NCI-H2171 (cell line): Measurements from ENCODE around the gene URB2.
"Not testable (repeated sequence)": the region's sequence is repeated elsewhere in the genome, so short reads cannot be mapped to it uniquely, and the experiment has no call there.

ENCODE experiments used
- DNase-seq: peaks from one replicate; lab custom pipeline; 2025; lab: John Stamatoyannopoulos, UW

URB2 gene

DNA sequence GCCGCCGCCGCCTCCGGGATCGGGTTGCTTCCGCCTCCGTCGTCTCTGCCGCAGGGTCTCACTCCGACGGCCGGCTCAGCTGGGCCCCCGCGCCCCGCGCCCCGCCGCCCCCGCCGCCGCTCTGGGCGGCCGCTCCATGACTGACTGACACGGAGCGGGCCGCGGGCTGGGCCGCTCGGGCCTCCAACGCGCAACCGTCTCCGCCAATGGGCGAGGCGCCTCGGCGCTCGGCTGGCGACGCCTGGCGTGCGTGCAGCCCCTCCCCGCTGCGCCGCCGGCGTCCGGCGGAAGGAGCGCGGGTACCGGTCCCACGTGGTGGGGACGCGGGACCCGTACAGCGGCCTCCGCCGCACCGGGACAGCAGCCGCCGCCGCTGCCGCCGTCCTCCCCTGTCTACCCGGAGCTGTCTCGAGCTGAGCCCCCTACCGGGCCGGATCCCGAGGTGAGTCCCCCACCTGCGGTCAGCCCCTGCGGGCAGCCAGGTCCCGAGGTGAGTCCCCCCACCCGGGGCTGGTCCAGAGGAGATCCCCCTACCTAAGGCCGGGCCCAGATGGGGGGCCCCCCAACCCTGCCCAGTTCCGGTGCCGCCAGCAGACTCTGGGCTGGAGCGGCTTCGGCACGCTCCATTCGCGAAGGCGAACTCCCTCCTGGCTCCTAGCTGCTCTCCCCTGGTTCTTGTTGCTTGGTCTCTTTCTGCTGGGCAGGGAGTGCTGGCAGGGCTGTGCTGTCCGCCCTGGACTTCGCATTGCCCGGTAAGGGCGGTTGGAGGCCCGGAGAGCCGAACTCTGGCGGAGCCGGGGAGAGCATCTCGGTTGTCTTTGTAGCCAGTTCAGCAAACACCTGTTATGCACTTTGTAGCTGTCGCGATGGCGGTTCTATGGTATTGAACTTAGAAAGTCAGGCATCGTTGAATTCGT lies at the start of gene URB2, which contains the start of gene TAF5L:
Gene URB2, plus strand, starts transcription at position 333 of the 917 bp plus-strand sequence. CDS start 1,387 bp downstream, outside the sequence.
Gene TAF5L, minus strand, starts transcription at position 208 of the 917 bp plus-strand sequence. CDS start 11,640 bp downstream, outside the sequence.
- DNase-seq, result peak; percentile 91

DNA sequence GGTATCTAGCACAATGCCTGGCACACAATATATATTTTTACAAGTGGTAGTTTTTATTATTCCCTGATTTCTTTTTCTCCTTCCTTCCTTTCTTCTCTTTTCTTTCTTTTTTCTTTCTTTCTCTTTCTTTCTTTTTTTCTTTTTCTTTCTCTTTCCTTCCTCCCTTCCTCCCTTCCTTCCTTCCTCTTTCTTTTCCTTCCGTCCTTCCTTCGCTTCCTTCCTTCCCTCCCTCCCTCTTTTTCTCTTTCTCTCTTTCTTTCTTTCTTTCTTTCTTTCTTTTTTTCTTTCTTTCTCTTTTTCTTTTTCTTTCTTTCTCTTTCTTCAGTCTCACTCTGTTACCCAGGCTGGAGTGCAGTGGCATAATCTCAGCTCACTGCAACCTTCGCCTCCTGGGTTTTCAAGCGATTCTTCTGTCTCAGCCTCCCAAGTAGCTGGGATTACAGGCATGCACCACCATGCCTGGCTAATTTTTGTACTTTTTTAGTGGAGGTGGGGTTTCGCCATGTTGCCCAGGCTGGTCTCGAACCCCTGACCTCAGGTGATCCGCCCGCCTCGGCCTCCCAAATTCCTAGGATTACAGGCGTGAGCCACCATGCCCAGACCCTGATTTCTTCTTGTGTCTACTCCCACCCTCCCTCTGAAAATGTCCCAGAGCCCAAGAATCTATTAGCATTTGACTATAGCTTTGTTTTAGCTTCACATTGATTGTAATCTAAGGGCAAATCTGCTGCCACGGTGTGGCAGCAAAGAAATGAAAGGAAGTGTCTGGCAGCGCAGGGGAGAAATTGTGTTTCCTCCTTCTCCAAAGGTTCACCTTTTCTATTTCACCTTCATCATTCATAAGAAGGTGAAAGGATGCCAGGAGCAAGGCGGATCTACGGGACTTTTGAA lies 47.6 kb upstream of the URB2 start:
- DNase-seq, result no peak

DNA sequence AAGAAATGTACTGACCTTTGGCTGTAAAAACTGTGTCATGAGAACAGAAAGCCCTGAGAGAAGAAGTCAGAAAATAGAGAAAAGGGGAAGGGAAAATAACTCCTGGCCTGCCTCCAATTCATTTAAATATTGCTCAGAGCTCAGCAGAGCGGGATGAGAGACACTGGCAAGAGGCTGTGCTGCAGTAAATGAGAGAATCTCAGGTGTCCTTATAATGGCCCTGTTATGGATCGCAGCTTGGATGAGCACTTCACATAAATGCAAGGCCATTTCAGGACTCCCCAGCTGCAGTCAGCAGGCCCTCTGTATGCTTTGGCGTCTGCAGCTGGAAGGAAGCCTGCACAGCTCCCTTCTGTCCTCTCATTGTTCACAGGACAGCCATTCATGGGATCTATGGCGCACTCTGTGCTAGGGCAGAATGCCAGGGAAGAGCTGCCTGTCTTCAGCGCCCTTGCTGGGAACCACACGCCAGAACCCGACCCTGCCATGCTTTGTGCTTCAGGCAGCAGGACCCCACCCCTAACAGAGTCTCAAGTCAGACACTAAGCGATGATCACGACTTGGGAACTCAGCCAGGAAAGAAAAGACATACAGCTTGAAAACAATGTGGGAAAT lies 46.9 kb upstream of the URB2 start:
- DNase-seq, result peak; percentile 26

DNA sequence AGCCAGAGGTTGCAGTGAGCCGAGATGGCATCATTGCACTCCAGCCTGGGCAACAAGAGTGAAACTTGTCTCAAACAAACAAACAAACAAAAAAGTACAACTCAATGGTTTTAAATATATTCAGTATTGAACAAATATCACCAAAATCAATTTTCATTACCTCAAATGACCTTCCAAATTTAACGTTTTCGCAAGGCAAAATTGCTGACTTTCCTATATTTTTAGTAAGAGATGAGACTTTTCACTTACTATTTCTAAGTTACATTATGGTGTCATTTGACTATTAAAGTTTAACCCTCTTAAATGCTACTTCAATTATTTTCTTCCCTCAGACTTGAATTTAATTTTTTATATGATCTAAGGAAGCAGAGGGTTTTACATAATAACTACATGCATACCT lies 44.6 kb upstream of the URB2 start:
- no peak for DNase-seq

DNA sequence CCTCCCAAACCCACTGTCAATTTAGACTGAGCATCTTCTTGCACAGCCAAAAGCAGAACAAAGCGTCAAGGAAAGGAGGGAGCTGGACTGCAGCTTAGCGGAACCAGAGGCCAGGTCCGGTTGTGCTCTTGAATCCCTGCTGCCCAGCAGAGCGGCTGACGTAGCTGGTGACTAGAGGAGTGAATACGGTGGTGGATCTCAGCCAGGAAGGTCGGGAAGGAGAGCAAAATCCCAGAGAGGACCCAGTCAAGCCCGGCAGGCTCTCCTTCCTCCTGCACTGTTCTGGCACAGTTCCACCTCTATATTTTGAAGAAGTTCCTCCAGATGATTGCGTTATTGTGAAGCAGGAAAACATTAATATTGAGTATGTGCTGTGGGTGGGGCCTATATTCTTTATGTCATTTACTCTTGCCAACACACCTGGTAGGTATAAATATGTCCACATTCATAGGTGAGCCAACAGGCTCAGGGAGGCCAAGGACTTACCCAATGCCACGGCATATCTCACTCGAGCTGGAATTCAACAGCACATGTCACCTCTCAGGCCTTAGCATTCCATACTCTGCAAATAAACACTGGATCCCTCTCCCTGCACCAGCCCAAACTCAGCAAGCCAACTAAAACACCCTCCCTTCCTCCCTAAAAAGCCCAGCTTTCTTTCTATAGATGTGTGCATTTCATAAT lies 43.9 kb upstream of the URB2 start:
- DNase-seq, result no peak

DNA sequence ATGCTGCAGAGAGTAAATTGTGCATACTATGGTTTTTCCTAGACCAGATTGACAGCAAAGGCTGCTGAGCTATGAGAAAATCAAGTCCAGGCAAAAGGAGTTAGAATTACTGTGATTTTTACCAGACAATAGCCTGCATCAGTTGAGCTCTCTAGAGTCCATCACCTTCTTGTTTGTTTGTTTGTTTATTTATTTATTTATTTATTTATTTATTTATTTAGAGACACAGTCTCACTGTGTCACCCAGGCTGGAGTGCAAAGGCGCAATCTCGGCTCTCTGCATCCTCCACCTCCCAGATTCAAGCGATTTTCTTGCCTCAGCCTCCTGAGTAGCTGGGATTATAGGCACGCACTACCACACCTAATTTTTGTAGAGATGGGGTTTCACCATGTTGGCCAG lies 43.3 kb upstream of the URB2 start:
- no peak for DNase-seq

DNA sequence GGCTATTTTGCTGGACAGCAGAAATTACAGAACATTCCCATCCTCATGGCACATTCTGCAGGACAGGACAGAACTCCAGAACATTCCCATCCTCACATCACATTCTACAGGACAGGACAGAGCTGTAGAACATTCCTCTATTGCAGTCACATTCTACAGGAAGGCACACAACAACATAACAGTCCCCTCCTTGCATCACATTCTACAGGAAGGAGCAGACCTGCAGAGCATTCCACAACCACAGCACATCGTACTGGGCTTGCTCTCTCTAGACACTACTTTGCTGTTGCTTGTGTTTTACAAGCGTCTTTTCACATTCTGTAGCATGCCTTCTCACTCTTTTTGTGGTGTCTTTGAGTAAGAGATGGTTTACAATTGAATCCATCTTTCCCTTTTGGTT lies 40.7 kb upstream of the URB2 start:
- no peak for DNase-seq

DNA sequence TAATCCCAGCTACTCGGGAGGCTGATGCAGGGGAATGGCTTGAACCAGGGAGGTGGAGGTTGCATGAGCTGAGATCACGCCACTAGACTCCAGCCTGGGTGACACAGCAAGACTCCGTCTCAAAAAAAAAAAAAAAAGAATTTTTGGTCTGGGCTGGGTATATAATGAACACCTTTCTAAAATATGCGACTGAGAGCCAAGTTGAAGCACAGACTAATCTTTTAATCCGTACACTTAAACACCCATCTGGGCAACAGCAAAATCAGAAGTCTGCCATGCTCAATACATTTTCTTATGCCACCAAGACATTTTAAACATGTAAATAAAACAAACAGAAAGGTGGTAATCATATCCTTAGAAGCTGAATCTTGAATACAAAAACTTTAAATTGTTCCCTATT lies 35.9 kb upstream of the URB2 start:
- DNase-seq, result no peak

DNA sequence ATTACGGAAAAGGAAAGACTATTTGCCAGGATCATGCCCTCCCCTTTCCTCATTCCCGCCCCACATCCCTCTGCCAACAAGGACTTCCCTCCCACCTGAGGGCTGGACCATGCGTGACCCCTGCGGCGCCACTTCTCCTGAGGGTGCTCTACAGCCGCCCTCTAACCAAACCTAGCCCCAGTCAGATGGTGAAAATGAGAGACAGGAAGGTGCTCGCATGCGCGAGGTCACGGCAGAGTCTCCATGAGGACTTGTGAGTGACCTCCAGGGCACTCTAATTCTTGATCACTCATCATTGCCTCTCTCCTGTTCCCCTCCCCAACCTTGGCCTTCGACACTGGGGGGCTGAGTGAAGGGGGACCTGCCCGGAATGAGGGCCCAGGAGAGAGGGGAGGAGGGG lies 32.2 kb upstream of the URB2 start:
- DNase-seq, result no peak

DNA sequence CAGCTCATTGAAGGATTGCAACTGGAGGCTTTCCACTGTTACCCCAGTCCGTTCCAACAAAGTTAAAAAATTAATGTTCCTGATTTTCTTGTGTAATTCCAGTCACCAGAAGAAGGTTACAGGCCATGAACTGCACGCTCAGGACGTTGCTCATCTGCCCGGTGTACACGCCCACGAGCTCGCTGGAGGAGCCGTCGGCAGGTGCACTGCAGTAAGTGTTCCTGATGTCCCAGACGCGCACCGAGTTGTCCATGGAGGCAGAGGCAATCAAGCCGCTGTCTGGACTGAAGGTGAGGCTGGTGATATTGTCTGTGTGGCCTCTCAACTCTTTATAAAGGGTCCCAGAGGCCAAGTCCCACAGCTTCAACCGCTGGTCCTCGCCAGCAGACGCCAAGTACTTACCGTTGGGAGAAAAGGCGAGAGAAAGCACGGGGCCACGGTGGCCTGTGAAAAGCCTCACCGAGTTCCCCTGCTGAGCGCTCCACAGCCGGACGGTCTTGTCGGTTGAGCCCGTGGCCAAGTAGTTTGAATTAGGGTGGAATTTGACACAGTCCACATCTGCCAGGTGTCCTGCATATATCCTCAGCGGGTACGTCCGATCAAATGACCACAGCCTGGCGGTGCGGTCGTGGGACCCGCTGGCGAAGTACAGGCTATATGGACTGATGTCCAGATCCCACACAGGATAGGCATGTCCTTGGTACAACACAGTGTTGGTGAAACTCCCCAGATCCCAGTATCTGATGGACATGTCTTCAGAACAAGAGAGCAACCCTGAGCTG lies 31.6 kb upstream of the URB2 start:
- no peak for DNase-seq

DNA sequence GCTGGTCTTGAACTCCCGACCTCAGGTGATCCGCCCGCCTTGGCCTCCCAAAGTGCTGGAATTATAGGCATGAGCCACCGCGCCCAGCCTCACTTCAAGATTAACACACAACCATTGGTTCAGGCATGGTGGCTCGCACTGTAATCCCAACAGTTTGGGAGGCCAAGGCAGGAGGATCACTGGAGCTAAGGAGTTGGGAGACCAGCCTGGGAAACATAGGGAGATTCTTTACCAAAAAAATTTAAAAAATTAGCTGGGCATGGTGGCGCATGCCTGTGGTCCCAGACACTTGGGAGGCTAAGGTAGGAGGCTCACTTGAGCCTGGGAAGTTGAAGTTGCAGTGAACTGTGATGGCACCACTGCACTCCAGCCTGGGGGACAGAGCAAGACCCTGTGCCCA lies 30.2 kb upstream of the URB2 start:
- DNase-seq, result not testable (repeated sequence)

DNA sequence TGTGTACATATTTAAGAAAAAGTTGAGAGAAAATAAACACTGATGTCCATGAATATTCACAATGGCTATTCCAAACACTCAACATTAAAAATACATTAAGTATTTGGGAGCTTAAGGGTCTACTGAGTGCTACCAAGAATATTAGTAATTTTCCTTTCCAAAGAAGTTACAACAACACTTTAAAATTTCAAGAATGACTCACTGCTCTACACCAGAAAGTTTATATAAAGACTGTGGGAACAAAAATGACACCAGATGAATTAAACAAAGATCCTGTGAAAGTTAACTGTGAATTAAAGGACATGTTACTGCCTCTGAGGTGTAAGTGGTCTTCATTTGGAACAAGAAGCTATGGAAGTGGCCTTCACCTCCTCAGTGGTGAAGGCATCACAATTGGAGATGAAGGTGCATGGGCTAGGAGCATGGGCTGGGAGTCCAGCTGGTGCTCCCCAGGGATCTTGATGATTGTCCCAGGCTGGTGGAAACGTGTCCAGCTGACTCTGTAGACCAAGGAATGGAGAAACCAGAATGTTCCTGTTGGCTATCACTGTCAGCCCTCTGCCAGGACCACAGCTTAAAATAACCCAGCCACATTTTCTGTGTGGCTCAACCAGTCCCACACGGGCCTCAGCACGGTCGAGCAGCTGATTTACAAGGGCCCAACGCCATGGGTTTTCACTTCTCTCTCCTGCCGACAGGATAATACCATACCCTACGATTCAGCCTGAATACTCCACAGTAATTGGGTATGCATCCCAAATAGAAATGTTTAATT lies 28.9 kb upstream of the URB2 start:
- DNase-seq, result no peak

DNA sequence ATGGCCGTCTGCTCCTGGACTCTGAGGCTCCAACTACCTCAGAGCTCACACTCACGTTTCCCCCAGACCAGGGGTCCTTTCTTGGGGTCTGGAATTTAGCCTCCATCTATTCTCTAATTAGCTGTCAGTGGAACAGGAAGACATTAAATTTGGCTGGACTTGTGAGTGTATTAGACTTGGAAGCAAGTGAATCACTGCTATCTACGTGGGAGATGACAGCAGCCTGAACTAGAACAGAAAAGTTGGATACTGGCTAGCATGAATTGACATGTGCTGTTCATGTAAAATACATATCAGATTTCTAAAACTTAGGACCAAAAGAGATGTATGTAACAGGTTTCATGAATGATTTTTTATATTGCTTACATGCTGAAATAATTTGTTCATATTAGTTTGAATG lies 28.2 kb upstream of the URB2 start:
- no peak for DNase-seq

DNA sequence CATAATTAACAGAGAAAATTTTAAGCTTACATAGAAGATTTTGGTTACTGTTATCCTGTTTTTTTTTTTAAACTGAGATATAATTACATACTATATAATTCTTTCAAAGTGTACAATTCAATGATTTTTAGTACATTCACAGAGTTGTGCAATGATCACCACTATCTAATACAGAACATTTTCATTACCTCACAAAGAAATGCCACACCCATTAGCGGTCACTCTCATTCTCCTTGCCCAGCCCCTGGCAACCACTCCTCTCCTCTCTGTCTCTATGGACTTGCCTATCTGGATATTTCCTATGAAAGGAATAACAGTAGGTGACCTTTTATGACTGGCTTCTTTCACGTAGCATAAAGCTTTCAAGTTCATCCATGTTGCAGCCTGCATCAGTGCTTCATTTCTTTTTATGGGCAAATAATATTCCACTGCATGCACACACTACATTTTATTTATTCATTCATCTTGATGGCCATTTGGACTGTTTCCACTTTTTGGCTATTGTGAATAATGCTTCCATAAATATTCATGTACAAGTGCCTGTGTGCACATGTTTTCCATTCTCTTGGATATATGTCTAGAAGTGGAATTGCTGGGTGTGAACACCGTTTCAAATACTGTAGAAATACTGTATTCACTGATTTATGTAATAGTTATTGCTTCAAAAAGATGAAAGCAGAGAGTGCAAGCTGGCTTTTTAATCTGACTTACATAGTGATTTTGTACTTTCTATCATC lies 26.7 kb upstream of the URB2 start:
- DNase-seq, result no peak

DNA sequence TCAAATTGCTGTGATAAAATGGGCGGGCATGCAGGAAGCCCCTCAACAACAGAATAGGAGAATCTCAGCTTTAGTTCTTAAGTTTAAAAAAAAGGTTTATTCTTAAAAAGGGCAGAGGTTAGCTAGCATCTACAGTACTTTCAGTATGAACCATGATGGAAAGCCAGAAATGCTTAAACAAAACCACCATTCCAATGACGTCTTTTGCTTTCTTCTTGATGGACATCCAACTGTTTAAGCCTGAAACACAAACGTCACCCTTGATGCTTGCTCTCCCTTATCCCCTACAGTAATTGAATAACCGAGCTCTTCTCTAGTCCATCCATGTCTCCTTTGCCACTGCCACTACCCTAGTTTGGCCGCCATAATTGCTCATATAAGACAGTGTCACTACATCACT lies 25.8 kb upstream of the URB2 start:
- DNase-seq, result no peak

DNA sequence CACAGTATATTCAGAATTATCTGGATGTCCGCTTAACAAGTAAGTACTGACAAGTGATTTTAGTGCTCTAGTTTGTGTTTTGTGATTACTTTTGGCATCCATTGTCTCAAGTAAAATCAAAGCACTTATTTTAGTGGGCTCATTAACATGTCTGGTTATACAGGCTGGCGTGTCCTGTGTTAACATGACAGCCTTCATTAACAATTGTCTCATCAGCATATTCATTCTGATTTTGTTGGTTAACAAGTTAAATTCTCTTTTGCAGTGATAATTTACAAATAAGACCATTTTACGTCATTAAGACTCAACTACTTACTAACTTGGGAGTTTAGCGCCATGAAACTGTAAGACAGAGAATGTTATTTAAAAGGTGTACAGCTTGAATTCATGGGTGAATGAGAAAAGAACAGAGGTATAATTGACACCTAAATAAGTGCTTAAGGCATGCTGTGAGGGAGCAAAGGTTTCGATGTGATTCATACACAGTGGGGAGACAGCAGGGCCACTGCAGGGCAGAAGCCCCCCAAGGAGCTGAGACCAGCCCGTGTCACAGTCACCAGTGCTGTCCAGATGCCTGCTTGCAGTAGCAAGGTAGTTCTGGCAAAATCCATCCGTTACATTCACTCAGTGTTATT lies 22.6 kb upstream of the URB2 start:
- DNase-seq, result no peak

DNA sequence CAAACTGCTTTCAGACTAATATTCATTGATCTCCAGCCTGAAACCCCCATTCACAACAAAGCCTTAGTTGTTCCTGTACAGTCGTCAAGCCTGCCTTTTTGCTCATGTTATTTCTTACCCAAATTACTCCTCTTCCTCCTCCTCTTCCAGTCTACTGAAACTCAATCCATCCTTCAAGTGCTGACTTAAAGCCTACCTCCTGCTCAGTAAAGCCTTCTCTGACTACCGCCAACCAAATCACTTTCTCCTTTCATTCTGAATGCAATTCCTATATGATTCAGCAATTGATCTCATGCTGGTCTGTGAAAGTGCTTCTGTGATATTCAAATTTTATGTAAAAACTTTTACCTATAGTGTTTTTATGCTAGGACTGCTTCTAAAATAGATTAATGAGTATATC lies 18.7 kb upstream of the URB2 start:
- no peak for DNase-seq

DNA sequence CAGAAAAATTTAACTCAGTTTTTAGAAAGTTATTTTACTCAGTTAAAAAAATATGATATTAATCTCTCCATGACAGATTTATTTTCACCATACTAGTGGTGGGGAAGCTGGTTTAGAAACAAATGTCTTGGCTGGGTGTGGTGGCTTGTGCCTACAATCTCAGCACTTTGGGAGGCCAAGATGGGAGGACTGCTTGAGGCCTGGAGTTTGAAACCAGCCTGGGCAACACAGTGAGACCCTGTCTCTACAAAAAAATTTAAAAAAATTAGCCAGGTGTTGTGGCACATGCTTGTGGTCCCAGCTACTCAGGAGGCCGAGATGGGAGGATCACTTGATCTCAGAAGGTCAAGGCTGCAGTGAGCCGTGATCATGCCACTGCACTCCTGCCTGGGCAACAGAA lies 17.5 kb upstream of the URB2 start:
- no peak for DNase-seq

DNA sequence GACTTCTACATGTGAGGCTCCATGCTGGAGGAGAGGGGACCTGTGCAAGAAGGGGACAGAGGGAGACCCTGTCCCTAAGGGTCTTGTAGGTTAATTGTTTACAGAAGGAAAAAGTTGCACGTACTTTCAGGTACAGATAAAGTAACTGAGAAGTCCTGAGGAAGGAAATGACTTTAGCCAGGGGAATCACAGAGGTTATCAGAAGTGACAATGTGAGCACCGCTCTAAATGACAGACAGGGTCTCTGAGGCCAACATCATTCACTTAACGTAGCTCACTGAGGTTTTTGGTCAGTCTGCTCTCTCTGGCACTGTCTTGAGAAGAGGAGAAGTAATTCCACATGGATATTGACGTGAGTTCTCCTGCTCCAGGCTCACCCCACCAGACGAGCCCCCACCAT lies 12.1 kb upstream of the URB2 start:
- DNase-seq, result no peak
